PC-9 (cell line): Measurements from ENCODE around the gene OXCT1.

Experiments
- CTCF ChIP-seq: fragments of 200-600 bp; sonication (generic); conservative IDR thresholded peaks from 2 replicates; pipeline ENCODE4 v1.6.1; 2017; ENCODE audit warnings: mixed run types, antibody characterized with exemption, mild to moderate bottlenecking, moderate library complexity
- EZH2 ChIP-seq: fragments of 200-600 bp; sonication (generic); IDR thresholded peaks from 2 replicates; pipeline ENCODE4 v1.8.0; 2017; ENCODE audit warnings: antibody characterized with exemption, low read depth

DNA sequence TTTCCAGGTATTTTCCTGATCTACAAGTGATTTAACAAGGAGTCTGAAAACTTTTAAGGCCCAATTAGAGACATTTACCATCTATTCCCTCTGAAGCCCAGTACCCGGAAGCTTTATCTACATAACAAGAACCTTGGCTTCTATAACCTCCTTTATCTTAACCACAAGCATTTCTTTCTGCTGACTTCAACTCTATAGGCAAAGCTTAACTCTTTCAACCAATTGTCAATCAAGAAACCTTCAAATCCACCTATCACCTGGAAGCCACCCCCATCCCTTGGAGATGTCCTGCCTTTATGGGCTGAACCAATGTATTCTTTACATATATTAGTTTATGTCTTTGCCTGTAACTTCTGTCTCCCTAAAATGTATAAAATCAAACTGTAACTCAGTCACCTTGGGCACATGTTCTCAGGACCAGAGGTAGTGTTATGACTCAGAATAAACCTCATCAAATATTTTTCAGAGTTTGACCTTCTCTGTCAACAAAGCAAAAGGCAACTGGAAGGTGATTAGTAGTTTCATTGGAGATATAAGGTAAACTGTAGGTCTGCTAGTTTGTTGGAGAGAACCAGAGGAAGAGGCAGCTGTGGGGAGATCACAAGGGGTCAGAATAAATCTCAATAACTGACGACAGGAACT lies 21.0 kb upstream of the OXCT1 start:
- no peak for TF ChIP-seq CTCF
- no peak for TF ChIP-seq EZH2
